A549 treated with dexamethasone at 1 μM for 4 hours (cell line): ENCODE measurements around the gene MPP3. TPM values are rescaled to one million over a fixed set of nuclear protein-coding genes. Genes with fewer than 3 reads are reported as not detected.

Experiments
- total RNA-seq: library from RNA; stranded (reverse); fragments of 200-300 nt; extraction: Qiagen RNA extraction; gene quantifications from 5 replicates; pipeline ENCODE4 v1.2.3, GENCODE V29; 2022

Gene MPP3, protein sequence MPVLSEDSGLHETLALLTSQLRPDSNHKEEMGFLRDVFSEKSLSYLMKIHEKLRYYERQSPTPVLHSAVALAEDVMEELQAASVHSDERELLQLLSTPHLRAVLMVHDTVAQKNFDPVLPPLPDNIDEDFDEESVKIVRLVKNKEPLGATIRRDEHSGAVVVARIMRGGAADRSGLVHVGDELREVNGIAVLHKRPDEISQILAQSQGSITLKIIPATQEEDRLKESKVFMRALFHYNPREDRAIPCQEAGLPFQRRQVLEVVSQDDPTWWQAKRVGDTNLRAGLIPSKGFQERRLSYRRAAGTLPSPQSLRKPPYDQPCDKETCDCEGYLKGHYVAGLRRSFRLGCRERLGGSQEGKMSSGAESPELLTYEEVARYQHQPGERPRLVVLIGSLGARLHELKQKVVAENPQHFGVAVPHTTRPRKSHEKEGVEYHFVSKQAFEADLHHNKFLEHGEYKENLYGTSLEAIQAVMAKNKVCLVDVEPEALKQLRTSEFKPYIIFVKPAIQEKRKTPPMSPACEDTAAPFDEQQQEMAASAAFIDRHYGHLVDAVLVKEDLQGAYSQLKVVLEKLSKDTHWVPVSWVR
- 12.0 to 15.9 TPM (median 15.1 TPM) in 5 replicates for total RNA-seq

DNA sequence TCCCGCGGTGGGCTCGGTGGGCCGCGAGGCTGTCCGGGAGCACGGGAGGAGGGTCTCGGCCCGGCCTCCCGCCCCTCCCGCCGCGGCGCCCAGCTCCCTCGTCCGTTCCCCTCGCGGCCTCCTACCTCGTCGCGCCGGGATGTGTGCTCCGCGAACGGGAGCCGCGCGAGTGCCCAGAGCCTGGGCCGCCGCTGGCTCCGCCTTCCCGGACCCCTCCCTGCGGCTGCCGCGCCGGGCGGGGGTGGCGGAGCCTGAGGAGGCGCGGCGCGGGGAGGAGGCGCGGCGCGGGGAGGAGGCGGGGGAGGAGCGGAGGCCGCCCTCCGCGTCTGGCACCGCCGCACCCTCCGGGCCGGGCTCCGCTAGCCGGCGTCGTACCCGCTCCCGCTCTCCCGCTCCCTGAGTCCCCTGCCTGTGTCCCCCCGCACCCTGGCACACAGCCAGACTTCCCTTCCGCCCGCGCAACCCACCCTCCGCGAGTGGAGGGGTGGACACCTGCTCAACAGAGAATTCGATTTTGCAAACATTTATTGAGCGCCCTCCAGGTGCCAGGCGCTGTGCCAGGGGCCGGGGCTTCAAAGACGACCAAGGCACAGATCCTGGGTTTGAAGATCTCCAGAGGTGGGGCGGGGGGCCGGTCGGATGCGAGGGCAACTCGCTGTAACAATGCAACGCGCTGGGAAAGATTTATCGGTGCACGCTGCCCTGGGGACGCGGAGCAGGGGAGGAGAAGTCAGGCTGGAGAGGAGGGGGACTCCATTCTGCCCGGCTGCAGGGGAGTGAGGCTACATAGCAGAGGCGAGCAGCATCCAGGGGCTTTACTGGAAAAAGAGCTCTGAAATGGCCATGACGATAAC, at the start of gene MPP3:
TSS of gene MPP3 (minus strand) at position 171 of the 854 bp plus-strand sequence. CDS start 1,240 bp downstream, outside the sequence.

DNA sequence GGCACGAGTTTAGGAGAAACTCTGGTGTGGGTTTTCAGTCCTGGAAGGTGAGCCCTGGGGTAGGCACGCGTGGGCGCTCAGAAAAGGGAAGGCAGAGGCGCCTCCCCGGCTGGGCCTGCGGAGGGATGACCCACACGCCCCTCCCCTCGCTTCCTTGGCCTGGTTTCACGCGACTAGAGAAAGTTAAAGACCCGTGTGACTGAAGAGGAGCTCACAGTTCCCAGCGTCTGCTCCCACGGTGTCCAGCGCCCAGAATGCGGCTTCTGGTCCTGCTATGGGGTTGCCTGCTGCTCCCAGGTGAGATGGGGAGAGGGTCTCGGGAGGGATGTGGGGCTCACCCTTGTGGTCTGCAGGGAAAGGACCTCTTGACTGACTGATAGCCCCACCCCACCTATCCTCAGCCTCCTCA, 14.0 kb upstream of the MPP3 start, which contains the start of gene CD300LG:
TSS of gene CD300LG (plus strand) at position 214 of the 409 bp plus-strand sequence. CDS start at position 255, 41 bp downstream.

DNA sequence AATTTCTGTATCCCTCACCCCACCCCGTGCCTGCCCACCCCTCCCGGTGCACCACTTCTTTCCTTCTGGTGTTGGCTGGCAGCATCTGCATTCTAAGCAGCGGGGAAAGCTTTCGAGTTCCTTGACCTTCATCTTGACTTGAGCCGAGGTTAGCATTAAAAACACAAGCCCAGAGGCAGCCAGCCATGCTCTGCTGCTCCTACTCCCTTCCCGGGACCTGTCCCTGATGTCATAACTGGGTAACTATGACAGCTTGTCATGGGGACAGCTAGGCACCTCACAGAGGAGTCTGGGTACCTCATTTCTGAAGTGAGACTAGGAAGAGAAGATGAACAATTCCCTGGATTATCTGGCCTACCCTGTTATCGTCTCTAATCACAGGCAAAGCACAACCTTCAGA, 52.8 kb downstream of the MPP3 start, which contains the start of gene CFAP97D1:
TSS of gene CFAP97D1 (plus strand) at position 301 of the 400 bp plus-strand sequence. CDS start at position 329, 28 bp downstream.

DNA sequence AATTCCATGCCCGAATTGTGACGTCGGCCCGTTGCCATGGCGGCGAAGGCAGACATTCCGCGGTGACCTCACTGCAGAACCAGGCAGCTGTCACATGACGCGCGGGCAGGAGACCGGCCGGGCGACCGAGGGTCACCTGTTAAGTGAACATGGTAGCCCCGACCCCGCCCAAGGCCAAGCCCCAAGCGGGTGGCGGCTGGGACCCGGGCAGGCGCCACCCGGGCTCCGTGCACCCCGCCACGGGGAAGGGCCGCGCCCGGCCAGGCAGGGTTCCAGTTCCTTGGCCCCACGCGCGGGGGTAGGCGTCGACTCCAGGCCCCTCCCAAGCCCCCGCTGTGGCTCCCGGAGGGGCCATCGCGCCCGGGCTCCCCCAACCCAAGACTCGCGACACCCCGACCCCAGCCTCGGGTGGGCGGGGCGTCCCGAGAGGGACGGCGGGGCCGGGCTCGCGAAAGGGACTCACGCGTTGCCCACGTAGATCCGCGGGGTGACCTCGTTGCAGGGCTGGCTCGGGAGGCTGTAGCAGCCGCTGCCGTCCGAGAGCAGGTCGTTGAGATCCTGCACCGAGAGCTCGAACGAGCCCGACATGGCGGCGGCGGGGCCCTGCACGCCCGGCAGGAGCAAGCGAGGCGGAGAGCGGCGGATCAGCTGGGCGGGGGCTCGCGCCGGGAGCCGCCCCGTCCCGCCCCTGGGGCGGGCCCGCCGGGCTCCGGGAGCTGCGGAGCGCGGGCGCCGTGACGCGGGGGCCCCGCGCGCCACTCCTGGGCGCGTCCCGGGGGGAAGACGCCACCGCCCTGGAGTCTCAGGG, 54.4 kb downstream of the MPP3 start, which contains the start of gene DUSP3:
TSS of gene DUSP3 (minus strand) at position 641 of the 808 bp plus-strand sequence. CDS start at position 588, 53 bp downstream.

DNA sequence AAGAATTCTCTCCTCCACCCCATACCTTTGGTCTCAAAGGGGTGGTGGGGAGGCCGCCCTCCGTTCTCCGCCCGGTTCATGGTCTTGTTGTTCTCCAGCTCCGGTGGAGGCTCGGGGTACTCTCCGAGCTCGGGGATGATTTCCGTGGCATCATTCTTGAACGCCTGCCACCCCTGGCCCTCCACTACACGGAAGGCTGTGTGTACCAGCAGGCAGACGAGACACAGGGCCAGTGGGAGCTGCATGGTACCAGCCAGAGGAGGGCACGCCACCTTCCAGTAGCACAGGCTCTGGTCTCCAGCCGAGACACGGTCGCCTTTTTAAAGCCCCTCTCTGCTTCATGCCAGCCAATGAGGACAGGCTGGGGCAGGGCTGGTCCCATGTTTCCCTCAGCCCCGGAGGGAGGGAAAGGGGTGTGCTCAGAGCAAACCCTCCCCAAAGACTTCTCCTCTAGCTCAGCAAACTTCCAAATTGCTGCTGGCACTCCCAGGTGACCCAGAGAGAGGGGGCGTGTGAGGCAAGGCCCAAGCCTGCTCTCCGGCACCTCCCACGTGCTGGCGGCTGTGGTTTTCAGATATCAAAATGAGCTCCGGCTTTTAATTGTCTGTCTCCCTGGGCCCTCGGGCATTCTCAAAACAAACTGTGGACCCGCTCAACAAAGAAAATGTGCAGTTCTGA, 74.3 kb downstream of the MPP3 start, which contains the start of gene SOST:
TSS of gene SOST (minus strand) at position 295 of the 678 bp plus-strand sequence. CDS start at position 245, 50 bp downstream.

Other genes starting within 250 kb of the MPP3 start
- not detected in 5 replicates for gene MEOX1, start 171.2 kb downstream of the MPP3 start, total RNA-seq
- not detected in 5 replicates for gene SOST, start 74.4 kb downstream of the MPP3 start, total RNA-seq
- gene DUSP3, start 54.2 kb downstream of the MPP3 start, total RNA-seq, result 59.9 to 69.9 TPM (median 66.0 TPM) in 5 replicates
- 0.06 to 0.10 TPM (median 0.07 TPM) in 5 replicates for gene CFAP97D1, start 52.7 kb downstream of the MPP3 start, total RNA-seq
- gene CD300LG, start 14.0 kb upstream of the MPP3 start, total RNA-seq, result 0.36 TPM in 1 of 5 replicates, not detected in the others
- gene MPP2, start 74.4 kb upstream of the MPP3 start, total RNA-seq, result 0.82 to 1.8 TPM (median 1.4 TPM) in 5 replicates
- not detected in 5 replicates for gene PPY, start 109.3 kb upstream of the MPP3 start, total RNA-seq
- 0.21 TPM in 1 of 5 replicates, not detected in the others for gene PYY, start 120.8 kb upstream of the MPP3 start, total RNA-seq
- gene NAGS, start 171.5 kb upstream of the MPP3 start, total RNA-seq, result 1.1 to 1.8 TPM (median 1.3 TPM) in 5 replicates
- 24.7 to 29.9 TPM (median 27.8 TPM) in 5 replicates for gene TMEM101, start 181.8 kb upstream of the MPP3 start, total RNA-seq
- 53.5 to 59.5 TPM (median 56.0 TPM) in 5 replicates for gene LSM12, start 233.5 kb upstream of the MPP3 start, total RNA-seq
- 121 to 179 TPM (median 173 TPM) in 5 replicates for gene G6PC3, start 237.6 kb upstream of the MPP3 start, total RNA-seq